GM19455 (cell line): ENCODE data around the gene PLEKHA6.

Experiments used
- ATAC-seq: cut with Tn5 transposase; IDR thresholded peaks from one replicate; pipeline ENCODE4 v1.9.1; 2021; ENCODE audit not compliant: unreplicated experiment

The PLEKHA6 gene

GRCh38 chr1:204287466-204287891 lies 72.2 kb downstream of the PLEKHA6 start:
- no peak for ATAC-seq

GRCh38 chr1:204286831-204287421 lies 72.8 kb downstream of the PLEKHA6 start:
- no peak for ATAC-seq

GRCh38 chr1:204286315-204286714 lies 73.4 kb downstream of the PLEKHA6 start:
- ATAC-seq: no peak

- no peak for ATAC-seq
Observed at GRCh38 chr1:204285436-204286305, 74.1 kb downstream of the PLEKHA6 start.

GRCh38 chr1:204284929-204285328 lies 74.8 kb downstream of the PLEKHA6 start:
- no peak for ATAC-seq

- ATAC-seq: no peak
Observed at GRCh38 chr1:204283711-204284651, 75.7 kb downstream of the PLEKHA6 start.

- ATAC-seq: no peak
Observed at GRCh38 chr1:204282761-204283221, 76.9 kb downstream of the PLEKHA6 start.

- no peak for ATAC-seq
Observed at GRCh38 chr1:204280099-204280961, 79.4 kb downstream of the PLEKHA6 start.

GRCh38 chr1:204278958-204279357 lies 80.8 kb downstream of the PLEKHA6 start:
- ATAC-seq: no peak

GRCh38 chr1:204278251-204278650 lies 81.5 kb downstream of the PLEKHA6 start:
- no peak for ATAC-seq

GRCh38 chr1:204277563-204278219 lies 82.0 kb downstream of the PLEKHA6 start:
- ATAC-seq: no peak

GRCh38 chr1:204275695-204276370 lies 83.9 kb downstream of the PLEKHA6 start:
- ATAC-seq: no peak

GRCh38 chr1:204274446-204274845 lies 85.3 kb downstream of the PLEKHA6 start:
- no peak for ATAC-seq

GRCh38 chr1:204272505-204272904 lies 87.2 kb downstream of the PLEKHA6 start:
- no peak for ATAC-seq

- ATAC-seq: no peak
Observed at GRCh38 chr1:204271970-204272369, 87.8 kb downstream of the PLEKHA6 start.

- no peak for ATAC-seq
Observed at GRCh38 chr1:204268101-204268500, 91.6 kb downstream of the PLEKHA6 start.

GRCh38 chr1:204267191-204267601 lies 92.5 kb downstream of the PLEKHA6 start:
- no peak for ATAC-seq

GRCh38 chr1:204266504-204267034 lies 93.2 kb downstream of the PLEKHA6 start:
- ATAC-seq: no peak

- ATAC-seq: no peak
Observed at GRCh38 chr1:204265665-204266064, 94.1 kb downstream of the PLEKHA6 start.
